MM.1S (cell line): ENCODE data around the gene TSPAN8.

Source experiments
- DNase-seq: peaks from one replicate; pipeline ENCODE4 v3.0.0-alpha.2; 2015
- H2AFZ ChIP-seq: fragments of 300-600 bp; sonication (generic); 2 replicates; pipeline ENCODE4 v1.6.0; 2016; ENCODE audit warnings: antibody characterized with exemption, low read length
- H3F3A ChIP-seq: fragments of 300-600 bp; sonication (generic); 2 replicates; pipeline ENCODE4 v1.6.1; 2016; ENCODE audit warnings: mild to moderate bottlenecking, antibody characterized with exemption, low read length, moderate library complexity, mixed read lengths; ENCODE audit not compliant: insufficient read depth
- H3K27ac ChIP-seq: fragments of 300-600 bp; sonication (generic); 2 replicates; pipeline ENCODE4 v1.5.1; 2016; ENCODE audit warnings: mild to moderate bottlenecking, low read length
- H3K27me3 ChIP-seq: fragments of 300-600 bp; sonication (generic); replicated peaks from 2 replicates; pipeline ENCODE4 v1.6.0; 2016; ENCODE audit warnings: low read length; ENCODE audit not compliant: insufficient read depth
- H3K36me3 ChIP-seq: fragments of 300-600 bp; sonication (generic); replicated peaks from 2 replicates; pipeline ENCODE4 v1.6.1; 2016; ENCODE audit warnings: mild to moderate bottlenecking, low read length, mixed read lengths; ENCODE audit not compliant: insufficient read depth
- H3K4me1 ChIP-seq: fragments of 300-600 bp; sonication (generic); 2 replicates; pipeline ENCODE4 v1.6.1; 2016; ENCODE audit warnings: low read length, mixed read lengths
- H3K4me2 ChIP-seq: fragments of 300-600 bp; sonication (generic); 2 replicates; pipeline ENCODE4 v1.6.0; 2016; ENCODE audit warnings: low read depth, low read length
- H3K4me3 ChIP-seq: fragments of 300-600 bp; sonication (generic); 2 replicates; pipeline ENCODE4 v1.5.1; 2016; ENCODE audit warnings: low read length, mixed read lengths
- H3K79me2 ChIP-seq: fragments of 300-600 bp; sonication (generic); 2 replicates; pipeline ENCODE4 v1.6.1; 2016; ENCODE audit warnings: mixed run types, low read length, mixed read lengths
- H3K9ac ChIP-seq: fragments of 300-600 bp; sonication (generic); 2 replicates; pipeline ENCODE4 v1.6.1; 2016; ENCODE audit warnings: low read length, mixed read lengths
- H3K9me2 ChIP-seq: fragments of 300-600 bp; sonication (generic); replicated peaks from 2 replicates; pipeline ENCODE4 v1.6.1; 2016; ENCODE audit warnings: mild to moderate bottlenecking, low read length, mixed read lengths; ENCODE audit not compliant: insufficient read depth
- H3K9me3 ChIP-seq: fragments of 300-600 bp; sonication (generic); replicated peaks from 2 replicates; pipeline ENCODE4 v1.6.1; 2016; ENCODE audit warnings: mild to moderate bottlenecking, low read length, mixed read lengths; ENCODE audit not compliant: insufficient read depth
- H4K20me1 ChIP-seq: fragments of 300-600 bp; sonication (generic); 2 replicates; pipeline ENCODE4 v1.6.1; 2016; ENCODE audit warnings: mild to moderate bottlenecking, low read length, moderate library complexity, mixed read lengths; ENCODE audit not compliant: insufficient read depth
- CTCF ChIP-seq: fragments of 300-600 bp; sonication (generic); IDR thresholded peaks from 2 replicates; pipeline ENCODE4 v1.5.1; 2016; ENCODE audit warnings: antibody characterized with exemption, low read length, mixed read lengths
- EZH2 ChIP-seq: fragments of 300-600 bp; sonication (generic); optimal IDR thresholded peaks from 2 replicates; pipeline ENCODE3; 2017; ENCODE audit warnings: low read depth, mild to moderate bottlenecking, antibody characterized with exemption, low read length, mixed read lengths
- EZH2phosphoT487 ChIP-seq: fragments of 300-600 bp; sonication (generic); IDR thresholded peaks from 2 replicates; pipeline ENCODE4 v1.6.1; 2018; ENCODE audit warnings: antibody characterized with exemption, low read length

TSPAN8 gene

GRCh38 chr12:71161591-71161990 is 3.8 kb upstream of the TSPAN8 start:
- H3K9me2 ChIP-seq = no peaks in the 10 kb centered on the region
- H3K27me3 ChIP-seq = no peaks in the 10 kb centered on the region
- DNase-seq = no peak
- no peaks in the 10 kb centered on the region for H4K20me1 ChIP-seq
- H3K36me3 ChIP-seq = no peaks in the 10 kb centered on the region
- no peak overlapping the region for H3K4me3 ChIP-seq
- no peaks in the 10 kb centered on the region for H3F3A ChIP-seq
- no peak overlapping the region for H3K27ac ChIP-seq
- TF ChIP-seq EZH2 (no peak), EZH2phosphoT487 (no peak), CTCF (no peak)
- no peaks in the 10 kb centered on the region for H3K4me1 ChIP-seq
- no peak overlapping the region for H3K9ac ChIP-seq
- H3K4me2 ChIP-seq = no peak overlapping the region
- no peak overlapping the region for H2AFZ ChIP-seq
- H3K79me2 ChIP-seq = no peaks in the 10 kb centered on the region
- no peaks in the 10 kb centered on the region for H3K9me3 ChIP-seq

- H3K9me3 ChIP-seq = no peaks in the 10 kb centered on the region
- H3K27ac ChIP-seq = no peak overlapping the region
- H3K4me2 ChIP-seq = no peak overlapping the region
- TF ChIP-seq EZH2 = no peak
- TF ChIP-seq CTCF = no peak
- no peak for TF ChIP-seq EZH2phosphoT487
- no peak for DNase-seq
- H4K20me1 ChIP-seq = no peaks in the 10 kb centered on the region
- H2AFZ ChIP-seq = no peak overlapping the region
- no peak overlapping the region for H3K4me3 ChIP-seq
- no peaks in the 10 kb centered on the region for H3K79me2 ChIP-seq
- no peaks in the 10 kb centered on the region for H3F3A ChIP-seq
- no peaks in the 10 kb centered on the region for H3K4me1 ChIP-seq
- H3K9me2 ChIP-seq = no peaks in the 10 kb centered on the region
- H3K27me3 ChIP-seq = no peaks in the 10 kb centered on the region
- no peak overlapping the region for H3K9ac ChIP-seq
- no peaks in the 10 kb centered on the region for H3K36me3 ChIP-seq
Measured at GRCh38 chr12:71160585-71160984, 2.8 kb upstream of the TSPAN8 start.

GRCh38 chr12:71159878-71160277 is 2.1 kb upstream of the TSPAN8 start:
- no peaks in the 10 kb centered on the region for H4K20me1 ChIP-seq
- no peaks in the 10 kb centered on the region for H3K4me1 ChIP-seq

More at GRCh38 chr12:71159878-71160277, 2.1 kb upstream of the TSPAN8 start:
- no peaks in the 10 kb centered on the region for H3F3A ChIP-seq
- TF ChIP-seq EZH2phosphoT487 (no peak), EZH2 (no peak), CTCF (no peak)
- H3K27ac ChIP-seq = no peak overlapping the region
- DNase-seq = no peak
- H2AFZ ChIP-seq = no peak overlapping the region
- no peak overlapping the region for H3K9ac ChIP-seq
- H3K9me3 ChIP-seq = no peaks in the 10 kb centered on the region
- no peaks in the 10 kb centered on the region for H3K27me3 ChIP-seq
- H3K9me2 ChIP-seq = no peaks in the 10 kb centered on the region
- H3K4me2 ChIP-seq = no peak overlapping the region
- no peaks in the 10 kb centered on the region for H3K36me3 ChIP-seq
- no peaks in the 10 kb centered on the region for H3K79me2 ChIP-seq
- H3K4me3 ChIP-seq = no peak overlapping the region
